WERI-Rb-1 (cell line): ENCODE data around the gene LPP.

ENCODE experiments used
- DNase-seq: peaks from one replicate; pipeline ENCODE4 v3.0.0-alpha.2; 2020
- H3K27ac ChIP-seq: fragments of 250-450 bp; sonication (Bioruptor Pico); 2 replicates; pipeline ENCODE4 v1.5.1; 2020; ENCODE audit warnings: mild to moderate bottlenecking, moderate library complexity
- H3K27me3 ChIP-seq: fragments of 250-450 bp; sonication (Bioruptor Pico); 2 replicates; pipeline ENCODE4 v1.5.1; 2021; ENCODE audit warnings: mild to moderate bottlenecking, low read depth, moderate library complexity; ENCODE audit not compliant: insufficient read depth, severe bottlenecking
- H3K36me3 ChIP-seq: fragments of 250-450 bp; sonication (Bioruptor Pico); 2 replicates; pipeline ENCODE4 v1.5.1; 2020; ENCODE audit warnings: mild to moderate bottlenecking, moderate library complexity
- H3K4me3 ChIP-seq: 2 replicates; pipeline ENCODE4 v1.5.1; 2011; ENCODE audit warnings: low read depth, mild to moderate bottlenecking, control low read depth, low read length
- H3K9me3 ChIP-seq: fragments of 250-450 bp; sonication (Bioruptor Pico); 2 replicates; pipeline ENCODE4 v1.5.1; 2021; ENCODE audit warnings: mild to moderate bottlenecking, moderate library complexity; ENCODE audit not compliant: severe bottlenecking
- TF ChIP-seq, protein P1 (sequence below): IDR thresholded peaks from 2 replicates; pipeline ENCODE4 v1.5.1; 2011; ENCODE audit warnings: low read depth, mild to moderate bottlenecking, control low read depth, inconsistent platforms, low read length

LPP gene

DNA sequence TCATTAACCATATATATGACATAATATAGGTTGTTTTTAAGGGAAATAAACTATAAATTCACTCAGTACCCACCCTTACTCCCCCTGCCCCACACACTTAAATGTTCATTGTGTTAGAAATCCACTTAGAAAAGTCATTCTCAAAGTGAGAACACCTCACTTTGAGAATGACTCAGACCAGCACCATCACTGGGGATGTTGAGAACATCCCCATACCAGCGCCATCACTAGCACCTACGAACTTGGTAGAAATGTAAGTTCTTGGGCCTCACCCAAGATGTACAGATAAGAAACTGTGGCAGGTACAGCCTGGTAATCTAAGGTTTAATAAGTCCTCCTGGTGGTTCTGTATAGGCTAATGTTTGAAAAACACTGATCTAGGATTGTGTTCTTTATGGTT is 362.6 kb downstream of the LPP start:
- no peak for DNase-seq
- Histone ChIP-seq H3K27ac (no peak overlapping the region), H3K27me3 (no peaks in the 10 kb centered on the region), H3K9me3 (no peaks in the 10 kb centered on the region), H3K4me3 (no peak overlapping the region), H3K36me3 (no peaks in the 10 kb centered on the region)
- TF ChIP-seq, protein P1, sequence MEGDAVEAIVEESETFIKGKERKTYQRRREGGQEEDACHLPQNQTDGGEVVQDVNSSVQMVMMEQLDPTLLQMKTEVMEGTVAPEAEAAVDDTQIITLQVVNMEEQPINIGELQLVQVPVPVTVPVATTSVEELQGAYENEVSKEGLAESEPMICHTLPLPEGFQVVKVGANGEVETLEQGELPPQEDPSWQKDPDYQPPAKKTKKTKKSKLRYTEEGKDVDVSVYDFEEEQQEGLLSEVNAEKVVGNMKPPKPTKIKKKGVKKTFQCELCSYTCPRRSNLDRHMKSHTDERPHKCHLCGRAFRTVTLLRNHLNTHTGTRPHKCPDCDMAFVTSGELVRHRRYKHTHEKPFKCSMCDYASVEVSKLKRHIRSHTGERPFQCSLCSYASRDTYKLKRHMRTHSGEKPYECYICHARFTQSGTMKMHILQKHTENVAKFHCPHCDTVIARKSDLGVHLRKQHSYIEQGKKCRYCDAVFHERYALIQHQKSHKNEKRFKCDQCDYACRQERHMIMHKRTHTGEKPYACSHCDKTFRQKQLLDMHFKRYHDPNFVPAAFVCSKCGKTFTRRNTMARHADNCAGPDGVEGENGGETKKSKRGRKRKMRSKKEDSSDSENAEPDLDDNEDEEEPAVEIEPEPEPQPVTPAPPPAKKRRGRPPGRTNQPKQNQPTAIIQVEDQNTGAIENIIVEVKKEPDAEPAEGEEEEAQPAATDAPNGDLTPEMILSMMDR, result no peak

DNA sequence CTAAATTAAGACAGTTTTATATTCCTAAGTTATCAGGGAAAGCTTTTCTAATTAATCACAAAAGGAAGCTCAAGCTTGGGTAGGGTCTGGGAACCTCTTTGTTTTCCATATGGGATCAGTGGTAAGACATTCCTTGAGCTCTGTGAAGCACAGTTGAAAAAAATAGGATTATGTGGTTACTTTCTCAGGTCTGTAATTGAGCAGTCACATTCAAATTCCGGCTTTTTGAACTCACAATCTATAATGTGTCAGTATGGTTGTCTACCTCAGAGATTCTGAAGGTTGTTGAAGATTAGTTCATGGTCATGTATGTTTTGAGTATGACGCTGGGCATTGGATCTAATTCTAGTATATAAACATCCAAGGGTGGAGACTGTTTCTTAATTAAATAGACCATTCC is 364.5 kb downstream of the LPP start:
- Histone ChIP-seq H3K4me3 (no peak overlapping the region), H3K27me3 (no peaks in the 10 kb centered on the region), H3K36me3 (no peaks in the 10 kb centered on the region), H3K27ac (no peak overlapping the region), H3K9me3 (no peaks in the 10 kb centered on the region)
- DNase-seq, result no peak
- TF ChIP-seq, protein P1, result no peak

DNA sequence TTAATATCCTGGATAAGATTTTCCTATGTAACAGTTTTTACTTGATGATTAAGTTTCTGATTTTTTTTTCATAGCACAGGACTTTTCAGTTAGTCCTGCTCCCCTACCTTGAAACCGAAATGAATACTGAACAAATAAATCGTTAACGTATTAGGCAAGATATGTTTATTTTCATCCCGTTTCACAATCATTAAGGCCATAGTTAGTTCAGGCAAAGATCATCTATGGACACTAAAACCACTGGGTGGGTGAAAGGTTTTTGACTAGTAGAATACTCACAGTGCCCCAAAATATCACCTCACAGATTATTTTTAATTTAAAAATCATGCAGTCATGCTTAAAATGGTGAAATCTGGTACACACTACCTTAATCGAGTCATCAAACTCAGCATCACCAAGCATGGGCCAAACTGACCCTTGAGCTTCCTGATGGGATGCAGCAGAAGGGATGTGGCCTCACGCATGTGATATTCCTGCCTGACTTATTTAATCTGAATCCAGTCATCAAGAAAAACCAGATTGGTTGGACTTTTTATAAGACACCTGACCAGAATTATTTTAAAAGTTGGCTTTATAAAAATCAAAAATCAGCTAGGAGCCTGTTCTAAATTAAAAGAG is 365.0 kb downstream of the LPP start:
- Histone ChIP-seq H3K27ac (no peak overlapping the region), H3K9me3 (no peaks in the 10 kb centered on the region), H3K4me3 (no peak overlapping the region), H3K36me3 (no peaks in the 10 kb centered on the region), H3K27me3 (no peaks in the 10 kb centered on the region)
- TF ChIP-seq, protein P1, result no peak
- no peak for DNase-seq

DNA sequence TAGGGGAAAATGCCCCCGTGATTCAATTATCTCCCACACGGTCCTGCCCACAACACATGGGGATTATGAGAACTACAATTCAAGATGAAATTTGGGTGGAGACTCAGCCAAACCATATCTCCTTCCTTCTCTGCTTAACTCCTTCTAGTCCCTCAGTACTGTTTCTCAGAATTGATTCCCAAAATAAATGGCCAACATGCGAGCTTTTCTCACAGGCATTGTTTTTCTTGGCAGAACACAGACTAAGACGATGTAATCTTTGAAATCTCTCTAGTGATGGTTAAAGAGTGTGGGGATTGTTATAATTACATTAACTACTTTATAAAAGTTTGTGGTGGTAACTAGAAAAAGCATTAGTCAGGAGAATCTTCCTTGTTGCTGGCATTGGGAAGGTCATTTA is 366.5 kb downstream of the LPP start:
- Histone ChIP-seq H3K9me3 (no peaks in the 10 kb centered on the region), H3K27ac (no peak overlapping the region), H3K27me3 (no peaks in the 10 kb centered on the region), H3K4me3 (no peak overlapping the region), H3K36me3 (no peaks in the 10 kb centered on the region)
- DNase-seq, result no peak
- TF ChIP-seq, protein P1, result no peak

DNA sequence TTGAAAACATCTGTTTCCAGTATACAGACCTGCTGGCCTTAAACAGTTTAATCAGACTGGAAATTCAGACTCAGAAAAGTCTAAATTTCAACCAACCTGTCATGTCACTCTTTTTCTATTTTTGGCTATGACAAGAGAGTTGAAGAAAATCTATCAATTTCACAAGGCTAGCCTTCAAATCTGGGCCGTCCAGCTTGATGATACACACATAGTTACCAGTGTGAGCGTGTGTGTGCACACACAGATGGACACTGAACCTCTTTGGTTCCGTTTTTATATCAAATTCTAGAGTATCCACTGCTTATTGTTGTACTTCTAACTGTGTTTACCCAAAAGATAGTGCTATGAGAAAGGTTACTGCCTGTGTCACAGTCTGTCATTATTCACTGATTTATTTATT is 368.2 kb downstream of the LPP start:
- TF ChIP-seq, protein P1, result no peak
- Histone ChIP-seq H3K9me3 (no peaks in the 10 kb centered on the region), H3K4me3 (no peak overlapping the region), H3K27ac (no peak overlapping the region), H3K27me3 (no peaks in the 10 kb centered on the region), H3K36me3 (no peaks in the 10 kb centered on the region)
- no peak for DNase-seq

DNA sequence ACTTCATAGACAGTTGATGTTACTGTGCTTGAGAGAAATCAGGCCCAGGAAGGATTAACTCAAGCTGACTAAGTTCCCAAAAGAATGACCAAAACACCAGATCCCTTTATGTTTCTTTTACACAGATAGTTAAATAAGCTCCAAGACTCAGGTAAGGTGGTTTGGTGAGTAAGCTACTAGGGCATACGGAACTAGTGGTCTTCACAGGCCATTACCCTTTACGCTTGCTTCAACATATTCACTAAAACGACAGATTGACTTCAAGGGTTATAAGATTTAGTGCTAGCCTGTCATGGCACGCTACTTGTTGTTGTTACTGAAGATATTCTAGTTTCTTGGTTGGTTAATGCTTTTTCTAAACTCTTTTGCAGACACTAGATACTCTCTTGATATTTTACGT is 369.3 kb downstream of the LPP start:
- Histone ChIP-seq H3K27me3 (no peaks in the 10 kb centered on the region), H3K36me3 (no peaks in the 10 kb centered on the region), H3K4me3 (no peak overlapping the region), H3K27ac (no peak overlapping the region), H3K9me3 (no peaks in the 10 kb centered on the region)
- TF ChIP-seq, protein P1, result no peak
- no peak for DNase-seq
